Activated CD8-positive, alpha-beta memory T cell treated with anti-CD3 and anti-CD28 coated beads, Interleukin-2, amount 50 U/mL, for 48 hours (primary cell): ENCODE results near the gene METTL27.
"Not testable (repeated sequence)": the region's sequence is repeated elsewhere in the genome, so short reads cannot be mapped to it uniquely, and the experiment has no call there.

Source experiments
- DNase-seq: peaks from one replicate; pipeline ENCODE4 v3.0.0-alpha.2; 2020

The METTL27 gene

DNA sequence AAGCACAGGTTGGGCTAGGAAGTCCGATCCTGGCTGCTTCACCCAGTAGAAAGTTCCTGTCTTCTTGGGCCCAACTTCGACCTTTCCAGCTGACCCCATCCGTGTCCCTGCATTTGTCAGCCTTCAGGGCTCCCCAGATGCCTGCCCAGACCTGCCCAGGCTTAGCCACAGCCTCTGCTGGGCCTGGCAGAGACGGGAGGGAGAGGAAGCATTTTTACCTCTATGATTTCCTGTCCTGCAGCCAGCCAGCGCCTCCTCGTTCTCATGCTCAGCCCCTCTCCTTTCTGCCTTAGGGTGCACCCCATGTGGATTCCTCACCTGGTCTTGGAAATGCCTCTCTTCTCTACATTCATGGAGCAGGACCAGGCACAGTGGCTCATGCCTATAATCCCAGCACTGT lies 3.7 kb downstream of the METTL27 start:
- DNase-seq: no peak

DNA sequence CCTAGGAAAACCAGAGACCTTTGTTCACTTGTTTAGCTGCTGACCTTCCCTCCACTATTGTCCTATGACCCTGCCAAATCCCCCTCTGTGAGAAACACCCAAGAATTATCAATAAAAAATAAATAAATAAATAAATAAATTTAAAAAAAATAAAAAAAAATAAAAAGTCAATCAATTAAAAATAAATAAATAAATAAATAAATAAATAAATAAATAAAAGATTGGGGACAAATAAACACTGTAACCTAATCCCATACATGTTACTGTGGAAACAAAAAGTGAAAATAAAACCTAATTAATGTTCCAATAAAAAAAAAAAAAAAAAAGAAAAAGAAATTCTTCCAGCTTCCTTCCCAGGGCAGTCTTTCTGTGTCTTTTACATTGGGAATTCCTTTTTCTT lies 5.1 kb downstream of the METTL27 start:
- DNase-seq: not testable (repeated sequence)

DNA sequence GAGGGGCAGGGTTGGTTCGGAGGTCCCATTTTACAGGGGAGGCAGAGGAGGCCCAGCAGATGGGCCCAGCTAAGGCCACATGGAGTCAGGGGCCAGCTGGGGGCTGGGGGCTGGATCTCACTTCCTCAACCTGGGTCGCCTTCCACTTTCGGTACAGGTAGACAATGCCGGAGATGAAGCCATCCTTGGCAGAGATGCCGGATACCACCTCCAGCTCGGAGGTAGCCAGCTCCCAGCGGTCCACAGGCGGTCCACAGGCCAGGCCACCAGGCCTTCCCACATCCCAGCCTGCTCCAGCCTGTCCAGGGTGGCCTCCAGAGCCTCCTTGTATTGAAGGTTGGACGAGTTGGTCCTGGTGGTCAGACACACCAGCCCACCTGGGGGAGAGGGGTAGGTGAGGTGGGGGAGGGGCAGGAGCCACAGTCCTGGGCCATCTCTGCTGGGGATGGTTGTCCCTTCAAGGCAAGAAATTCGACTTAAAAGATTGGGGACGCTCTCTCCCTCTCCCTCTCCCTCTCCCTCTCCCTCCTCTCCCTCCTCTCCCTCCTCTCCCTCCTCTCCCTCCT lies 7.6 kb downstream of the METTL27 start:
- DNase-seq: no peak

DNA sequence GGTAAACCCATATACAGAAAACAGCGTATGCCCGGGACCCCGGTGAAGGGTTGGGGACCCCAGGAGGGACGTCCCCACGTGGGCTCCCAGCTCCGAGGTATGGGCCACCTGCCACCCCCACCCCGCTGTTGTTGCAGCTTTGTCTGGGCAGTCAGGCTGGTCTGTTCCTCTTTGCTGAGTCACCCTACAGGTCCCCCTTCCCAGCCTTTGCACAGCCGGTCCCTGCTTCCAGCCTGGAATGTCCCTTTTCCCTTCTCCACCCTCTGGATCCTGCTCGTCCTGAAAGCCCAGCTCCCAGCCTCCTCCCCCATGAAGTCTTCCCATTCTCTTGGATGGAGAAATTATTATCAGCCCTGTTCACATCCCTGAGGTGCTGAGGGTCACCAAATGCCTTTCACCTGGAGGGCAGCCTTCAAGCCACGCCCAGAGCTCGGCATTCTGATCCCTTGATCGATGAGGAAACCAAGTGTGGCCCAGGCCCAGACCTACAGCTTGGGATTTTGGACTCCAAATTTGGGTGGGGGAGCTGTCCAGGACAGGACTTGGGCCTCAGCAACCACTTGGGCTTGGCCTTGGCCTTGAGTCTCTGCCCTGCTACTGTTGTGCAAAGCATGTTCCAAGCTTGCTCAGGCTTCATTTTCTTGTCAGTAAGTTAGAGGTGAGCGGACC lies 8.9 kb downstream of the METTL27 start:
- no peak for DNase-seq

DNA sequence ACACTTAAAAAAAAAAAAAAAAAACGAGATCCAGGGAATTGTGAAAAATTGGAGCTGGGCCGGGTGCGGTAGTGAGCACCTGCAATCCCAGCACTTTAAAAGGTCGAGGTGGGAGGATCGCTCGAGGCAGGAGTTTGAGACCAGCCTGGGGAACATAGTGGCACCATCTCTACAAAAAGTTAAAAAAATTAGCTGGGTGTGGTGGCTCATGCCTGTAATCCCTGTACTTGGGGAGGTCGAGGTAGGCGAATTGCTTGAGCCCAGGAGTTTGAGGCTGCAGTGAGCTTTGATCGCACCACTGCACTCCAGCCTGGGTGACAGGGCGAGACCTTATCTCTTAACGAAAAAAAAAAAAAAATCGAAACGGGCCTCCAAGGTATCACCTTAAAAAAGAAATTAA lies 9.5 kb downstream of the METTL27 start:
- no peak for DNase-seq

DNA sequence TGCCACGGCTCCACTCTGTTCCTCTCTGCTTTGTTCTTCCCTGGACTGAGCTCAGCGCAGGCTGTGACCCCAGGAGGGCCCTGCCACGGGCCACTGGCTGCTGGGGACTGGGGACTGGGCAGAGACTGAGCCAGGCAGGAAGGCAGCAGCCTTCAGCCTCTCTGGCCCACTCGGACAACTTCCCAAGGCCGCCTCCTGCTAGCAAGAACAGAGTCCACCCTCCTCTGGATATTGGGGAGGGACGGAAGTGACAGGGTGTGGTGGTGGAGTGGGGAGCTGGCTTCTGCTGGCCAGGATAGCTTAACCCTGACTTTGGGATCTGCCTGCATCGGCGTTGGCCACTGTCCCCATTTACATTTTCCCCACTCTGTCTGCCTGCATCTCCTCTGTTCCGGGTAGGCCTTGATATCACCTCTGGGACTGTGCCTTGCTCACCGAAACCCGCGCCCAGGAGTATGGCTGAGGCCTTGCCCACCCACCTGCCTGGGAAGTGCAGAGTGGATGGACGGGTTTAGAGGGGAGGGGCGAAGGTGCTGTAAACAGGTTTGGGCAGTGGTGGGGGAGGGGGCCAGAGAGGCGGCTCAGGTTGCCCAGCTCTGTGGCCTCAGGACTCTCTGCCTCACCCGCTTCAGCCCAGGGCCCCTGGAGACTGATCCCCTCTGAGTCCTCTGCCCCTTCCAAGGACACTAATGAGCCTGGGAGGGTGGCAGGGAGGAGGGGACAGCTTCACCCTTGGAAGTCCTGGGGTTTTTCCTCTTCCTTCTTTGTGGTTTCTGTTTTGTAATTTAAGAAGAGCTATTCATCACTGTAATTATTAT lies 10.3 kb downstream of the METTL27 start:
- DNase-seq: no peak

DNA sequence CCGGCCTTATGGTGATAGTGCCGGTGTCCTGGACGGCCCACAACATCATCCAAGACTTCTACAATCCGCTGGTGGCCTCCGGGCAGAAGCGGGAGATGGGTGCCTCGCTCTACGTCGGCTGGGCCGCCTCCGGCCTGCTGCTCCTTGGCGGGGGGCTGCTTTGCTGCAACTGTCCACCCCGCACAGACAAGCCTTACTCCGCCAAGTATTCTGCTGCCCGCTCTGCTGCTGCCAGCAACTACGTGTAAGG lies 10.8 kb downstream of the METTL27 start:
- no peak for DNase-seq

DNA sequence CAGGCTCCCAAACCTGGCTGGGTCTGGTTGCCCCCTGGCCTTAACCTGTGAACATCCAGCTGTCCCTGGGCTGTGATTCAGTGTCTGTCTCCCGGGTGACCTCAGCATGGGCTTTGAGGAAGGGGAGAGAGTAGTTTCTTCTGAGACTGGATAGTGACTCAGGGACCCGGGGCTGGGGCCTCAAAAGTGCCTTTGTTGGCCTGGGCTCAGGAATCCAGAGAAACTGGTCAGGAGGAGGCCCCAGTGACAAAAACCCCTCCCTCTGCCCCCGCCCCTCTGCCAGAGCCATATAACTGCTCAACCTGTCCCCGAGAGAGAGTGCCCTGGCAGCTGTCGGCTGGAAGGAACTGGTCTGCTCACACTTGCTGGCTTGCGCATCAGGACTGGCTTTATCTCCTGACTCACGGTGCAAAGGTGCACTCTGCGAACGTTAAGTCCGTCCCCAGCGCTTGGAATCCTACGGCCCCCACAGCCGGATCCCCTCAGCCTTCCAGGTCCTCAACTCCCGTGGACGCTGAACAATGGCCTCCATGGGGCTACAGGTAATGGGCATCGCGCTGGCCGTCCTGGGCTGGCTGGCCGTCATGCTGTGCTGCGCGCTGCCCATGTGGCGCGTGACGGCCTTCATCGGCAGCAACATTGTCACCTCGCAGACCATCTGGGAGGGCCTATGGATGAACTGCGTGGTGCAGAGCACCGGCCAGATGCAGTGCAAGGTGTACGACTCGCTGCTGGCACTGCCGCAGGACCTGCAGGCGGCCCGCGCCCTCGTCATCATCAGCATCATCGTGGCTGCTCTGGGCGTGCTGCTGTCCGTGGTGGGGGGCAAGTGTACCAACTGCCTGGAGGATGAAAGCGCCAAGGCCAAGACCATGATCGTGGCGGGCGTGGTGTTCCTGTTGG lies 11.4 kb downstream of the METTL27 start, which contains the start of gene CLDN4:
Gene CLDN4, plus strand, starts transcription at position 316 of the 903 bp plus-strand sequence. Its CDS starts 206 bp downstream, at position 522.
- DNase-seq: no peak

DNA sequence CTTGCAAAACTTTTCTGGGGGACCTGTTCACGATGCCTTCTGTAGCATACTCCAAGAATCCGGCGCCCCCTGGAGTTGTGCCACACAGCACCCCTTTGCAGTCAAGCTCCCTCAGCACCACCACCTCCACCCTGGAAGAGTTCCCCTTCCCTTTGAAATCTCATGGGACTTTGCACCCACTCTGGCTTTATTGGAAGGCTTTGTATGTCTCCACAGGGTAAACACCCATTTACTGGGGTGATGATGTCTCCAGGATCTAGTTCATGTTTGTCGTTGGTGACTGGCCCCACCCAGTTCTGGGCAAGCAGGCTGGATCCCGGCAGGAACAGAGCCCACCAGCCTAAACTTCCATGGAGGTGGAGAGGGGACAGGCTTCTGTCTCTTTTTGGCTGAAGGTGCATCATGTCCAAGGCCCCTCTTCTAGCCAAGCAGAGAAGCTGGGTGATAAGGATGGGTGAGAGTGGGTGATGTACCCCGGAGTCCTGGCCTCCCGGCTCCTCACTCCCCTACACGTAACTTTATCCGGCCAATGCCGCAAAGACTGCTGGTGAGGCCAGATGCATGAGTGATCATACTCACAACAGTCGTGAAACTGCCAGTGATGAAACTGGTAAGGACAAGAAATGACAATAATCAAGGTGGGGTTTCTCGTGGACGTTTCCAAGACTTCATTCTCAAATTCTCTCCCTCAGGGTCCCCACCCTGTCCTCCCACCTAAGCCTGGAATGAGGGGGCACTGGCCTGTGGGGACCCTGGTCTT lies 12.2 kb downstream of the METTL27 start:
- DNase-seq: no peak

DNA sequence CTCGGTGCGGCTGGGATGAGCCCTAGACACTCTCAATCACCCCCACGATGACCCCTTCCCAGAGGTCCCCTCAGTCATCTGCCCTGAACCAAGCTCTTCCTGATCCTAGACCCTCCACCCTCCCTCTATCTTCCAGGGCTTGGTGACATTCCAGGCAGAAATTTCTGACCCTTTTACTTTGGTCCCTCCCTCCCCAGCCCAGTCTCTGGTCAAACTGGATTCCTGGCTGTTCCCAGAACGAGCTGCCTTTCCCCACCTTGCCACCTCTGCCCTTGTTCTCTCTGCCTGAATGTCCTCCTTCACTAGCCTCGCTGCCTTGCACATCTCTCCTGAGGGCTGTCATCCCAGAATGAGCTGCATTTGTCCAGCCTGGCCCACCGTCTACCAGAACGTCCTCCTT lies 12.8 kb downstream of the METTL27 start:
- no peak for DNase-seq

DNA sequence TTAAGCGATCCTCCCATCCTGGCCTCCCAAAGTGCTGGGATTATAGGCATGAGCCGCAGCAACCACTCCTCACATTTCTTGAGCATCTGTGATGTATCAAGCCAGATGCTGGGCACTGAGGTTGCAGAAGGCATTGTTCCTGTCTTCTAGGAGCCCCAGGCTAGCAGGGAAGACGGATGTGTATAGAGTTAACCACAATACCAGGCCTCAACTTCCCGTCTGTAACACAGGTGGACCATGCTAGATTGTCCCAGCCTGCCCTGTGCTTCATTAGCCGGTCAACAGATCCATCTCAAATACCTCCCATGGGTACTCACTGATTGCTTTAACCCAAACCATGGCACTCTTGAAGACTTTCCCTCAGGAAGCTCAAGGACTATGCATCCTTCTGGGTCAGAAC lies 13.3 kb downstream of the METTL27 start:
- no peak for DNase-seq

DNA sequence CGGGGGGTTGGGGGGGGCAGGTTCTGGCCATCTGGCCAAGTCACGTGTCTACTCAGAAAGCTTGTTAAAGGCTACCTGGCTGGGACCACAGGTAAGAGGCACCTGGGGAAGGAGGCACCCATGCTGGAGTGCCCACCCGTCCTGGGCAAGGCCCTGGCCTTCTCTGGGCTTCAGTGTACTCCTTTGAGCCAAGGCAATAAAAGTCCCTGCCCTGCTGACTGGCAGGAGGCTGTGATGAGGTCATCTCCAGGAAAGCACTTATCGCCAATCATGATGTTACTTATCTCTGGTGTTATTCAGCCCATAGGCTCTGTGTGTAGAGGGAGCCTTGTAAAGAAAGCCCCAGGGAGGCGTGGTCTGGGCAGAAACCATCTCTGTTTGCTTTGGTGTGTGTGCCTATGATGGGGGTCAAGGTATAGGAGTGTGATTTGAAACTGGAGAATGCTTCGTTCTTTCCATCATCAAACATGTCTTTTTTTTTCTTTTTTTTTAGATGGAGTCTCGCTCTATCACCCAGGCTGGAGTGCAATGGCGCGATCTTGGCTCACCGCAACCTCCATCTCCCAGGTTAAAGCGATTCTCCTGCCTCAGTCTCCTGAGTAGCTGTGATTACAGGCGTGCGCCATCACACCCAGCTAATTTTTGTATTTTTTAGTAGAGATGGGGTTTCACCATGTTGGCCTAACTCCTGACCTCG lies 14.1 kb downstream of the METTL27 start:
- DNase-seq: no peak

DNA sequence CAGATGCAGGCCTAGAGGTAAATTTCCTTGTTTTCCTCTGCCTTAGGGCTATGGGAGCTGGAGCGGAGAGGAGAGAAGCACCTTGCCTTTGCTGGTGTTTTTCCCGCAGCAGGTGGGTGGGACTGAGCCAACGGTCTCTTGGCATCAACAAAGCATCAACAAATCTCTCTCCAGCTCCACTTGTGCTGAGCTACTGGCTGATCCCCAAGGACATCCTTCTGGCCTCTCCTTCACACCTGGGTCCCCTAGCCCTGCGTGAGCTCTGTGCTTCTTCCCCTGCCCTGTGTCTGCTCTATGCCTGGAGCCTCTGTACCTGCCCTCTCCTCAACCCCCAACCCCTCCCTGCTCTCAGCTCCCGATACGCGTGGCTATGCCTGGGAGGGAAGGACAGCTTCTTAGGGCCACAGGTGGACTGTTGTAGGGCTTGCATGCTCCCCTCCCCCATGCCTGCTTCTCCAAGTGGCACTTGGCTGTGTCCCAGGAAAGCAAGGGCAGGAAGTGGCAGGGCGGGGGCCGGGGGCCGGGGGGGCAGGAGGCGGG lies 14.7 kb downstream of the METTL27 start:
- DNase-seq: no peak

DNA sequence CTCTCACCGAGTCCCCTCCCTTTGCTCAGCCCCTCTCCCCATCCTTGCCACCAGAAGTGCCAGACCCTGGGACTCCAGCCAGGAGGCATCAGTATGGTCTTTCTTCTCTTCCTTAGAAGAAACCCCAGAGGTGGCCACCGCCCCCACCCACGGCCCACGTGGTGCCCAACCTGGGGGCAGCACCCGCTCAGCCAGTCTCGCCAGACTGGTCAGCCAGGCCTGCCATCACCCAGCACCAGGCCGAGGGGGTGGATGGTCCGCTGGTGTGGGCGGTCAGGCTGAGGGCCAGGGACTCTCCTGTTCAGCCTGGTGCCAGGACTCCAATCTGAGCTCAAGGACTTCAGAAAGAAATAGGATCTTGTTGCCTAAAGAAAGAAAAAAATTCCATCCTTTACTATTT lies 17.3 kb downstream of the METTL27 start:
- no peak for DNase-seq

DNA sequence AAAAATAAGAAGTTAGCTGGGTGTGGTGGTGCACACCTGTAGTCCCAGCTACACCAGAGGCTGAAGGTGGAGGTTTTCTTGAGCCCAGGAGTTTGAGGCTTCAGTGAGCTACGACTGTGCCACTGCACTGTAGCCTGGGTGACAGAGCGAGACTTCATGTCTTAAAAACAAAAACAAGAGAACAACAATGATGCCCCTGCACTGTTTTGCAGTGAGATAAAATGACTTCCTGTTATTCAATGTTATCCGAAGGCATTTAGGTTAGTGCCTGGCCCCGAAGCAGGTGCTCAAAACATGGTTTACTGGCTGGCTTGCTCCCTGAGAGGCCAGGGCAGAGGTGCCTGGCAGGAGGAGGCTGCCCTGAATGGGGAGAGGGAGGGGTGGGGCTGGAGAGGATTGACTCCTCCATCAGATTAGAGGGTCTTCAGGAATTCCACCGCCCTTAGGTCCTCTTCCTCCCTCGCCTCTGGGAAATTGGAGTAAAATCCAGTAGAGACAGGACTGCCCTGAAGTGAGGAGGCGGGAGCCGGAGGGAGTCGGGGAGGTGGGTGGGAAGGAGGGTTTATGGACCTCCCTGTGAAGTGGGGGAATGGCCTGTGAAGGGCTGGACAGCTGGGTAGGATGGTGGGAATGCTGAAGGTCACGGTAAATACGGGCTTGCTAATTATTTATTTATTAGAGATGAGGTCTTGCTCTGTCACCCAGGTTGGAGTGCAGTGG lies 18.3 kb downstream of the METTL27 start:
- DNase-seq: no peak

DNA sequence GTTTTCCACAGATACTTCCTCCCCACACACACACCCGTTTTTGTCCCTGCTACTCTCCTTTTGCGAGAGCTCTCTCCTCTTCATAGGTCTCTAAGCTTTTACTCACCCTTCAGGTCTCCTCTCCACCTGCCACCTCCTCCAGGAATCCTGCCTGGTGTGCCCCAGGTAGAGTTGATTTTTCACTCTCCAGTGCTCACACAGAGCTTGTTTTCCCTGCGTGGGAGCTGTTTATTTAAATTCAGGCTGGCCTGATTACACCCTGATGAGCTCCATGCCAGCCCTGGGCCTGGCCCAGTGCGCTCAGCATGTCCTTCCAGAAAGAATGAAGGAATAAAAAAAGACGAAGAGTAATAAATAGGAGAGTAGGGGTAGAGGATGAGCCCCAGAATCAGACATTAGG lies 19.1 kb downstream of the METTL27 start:
- DNase-seq: no peak

DNA sequence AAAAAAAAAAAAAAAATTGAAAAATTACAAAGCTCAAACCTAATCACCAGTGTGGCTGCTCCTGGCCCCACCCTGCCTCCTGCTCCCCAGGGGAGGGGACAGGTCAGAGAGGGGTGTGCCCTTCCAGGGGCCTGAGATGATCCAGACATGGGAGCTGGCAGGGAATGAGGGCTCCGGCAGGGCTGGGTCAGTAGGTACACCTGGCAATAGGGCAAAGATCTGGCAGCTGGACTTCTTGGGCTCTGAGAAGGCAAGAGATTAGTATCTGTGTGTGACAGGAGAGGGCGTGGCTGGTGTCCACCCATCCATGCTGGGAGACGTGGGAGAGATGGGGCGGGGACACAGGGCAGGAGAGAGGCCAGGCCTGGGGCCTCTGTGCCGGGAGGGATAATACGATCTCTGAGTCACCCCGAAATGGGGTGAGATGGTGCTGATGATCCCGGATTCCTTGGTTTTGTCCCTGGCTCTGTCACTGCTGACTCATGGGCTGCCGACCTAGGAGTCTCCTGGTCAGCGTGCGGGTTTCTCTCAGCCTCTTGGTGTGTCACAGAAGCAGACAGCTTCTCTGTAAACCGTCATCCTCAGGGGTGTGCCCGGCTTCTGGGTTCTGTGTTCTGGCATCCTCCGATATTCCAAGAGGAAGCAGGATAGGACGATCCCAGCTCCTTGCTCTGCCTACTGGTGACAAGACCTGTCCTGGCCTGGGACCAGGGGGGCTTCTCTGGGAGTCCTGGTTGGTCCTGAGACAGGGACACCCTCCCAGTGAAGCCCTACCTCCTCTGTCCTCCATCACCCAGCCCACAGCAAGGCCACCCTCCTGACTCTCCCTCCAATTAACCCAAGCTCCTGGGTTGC lies 19.8 kb downstream of the METTL27 start:
- no peak for DNase-seq

DNA sequence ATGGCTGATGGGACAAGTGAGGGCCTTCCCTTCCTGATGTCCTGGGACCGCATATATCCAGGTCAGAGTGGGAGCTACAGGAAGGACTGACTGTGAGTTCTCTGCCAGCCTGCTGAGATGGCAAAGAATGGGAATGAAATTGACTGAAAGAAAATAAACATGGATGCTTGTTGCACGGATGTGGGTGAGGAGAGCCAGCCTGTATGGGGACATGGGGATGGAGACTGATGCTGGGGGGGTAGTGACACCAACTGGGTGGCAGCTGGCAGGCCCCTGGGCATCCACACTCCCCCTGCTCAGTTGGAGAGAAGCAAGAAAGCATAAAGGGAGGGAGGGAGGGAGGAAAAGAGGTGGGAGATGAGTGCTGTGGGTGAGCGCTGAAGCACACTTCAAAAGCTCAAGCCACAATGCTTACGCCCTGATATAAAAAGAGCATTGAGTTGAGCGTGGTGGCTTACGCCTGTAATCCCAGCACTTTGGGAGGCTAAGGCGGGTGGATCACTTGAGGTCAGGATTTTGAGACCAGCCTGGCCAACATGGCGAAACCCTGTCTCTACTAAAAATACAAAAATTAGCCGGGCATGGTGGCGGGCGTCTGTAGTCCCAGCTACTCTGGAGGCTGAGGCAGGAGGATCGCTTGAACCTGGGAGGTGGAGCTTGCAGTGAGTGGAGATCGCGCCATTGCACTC lies 20.6 kb downstream of the METTL27 start:
- DNase-seq: not testable (repeated sequence)

DNA sequence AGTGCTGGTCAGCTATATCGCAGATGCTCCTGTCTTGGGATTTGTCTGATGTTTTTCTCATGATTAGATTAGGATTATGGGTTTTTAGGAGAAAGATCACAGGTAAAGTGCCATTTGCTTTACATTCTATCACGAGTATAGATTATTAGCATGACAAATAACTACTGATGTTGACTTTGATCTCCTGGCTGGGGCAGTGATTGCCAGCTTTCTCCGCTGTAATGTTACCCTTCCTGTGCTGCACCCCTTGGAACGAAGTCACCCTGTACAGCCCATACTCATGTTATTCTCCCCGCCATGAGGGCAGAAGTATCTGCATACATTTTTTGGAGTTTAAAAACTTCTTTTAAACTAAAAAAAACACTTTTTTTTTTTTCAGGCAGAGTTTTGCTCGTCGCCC lies 22.3 kb downstream of the METTL27 start:
- no peak for DNase-seq
